Central memory CD4-positive, alpha-beta T cell (primary cell): Measurements from ENCODE around the gene DNASE1L2.
A peak's percentile ranks its signal among the peaks of the same experiment; 100 is the strongest.
"Not testable (repeated sequence)": the region's sequence is repeated elsewhere in the genome, so short reads cannot be mapped to it uniquely, and the experiment has no call there.

Experiments
- DNase-seq: peaks from one replicate; pipeline ENCODE4 v3.0.0; 2022

Gene DNASE1L2

DNA sequence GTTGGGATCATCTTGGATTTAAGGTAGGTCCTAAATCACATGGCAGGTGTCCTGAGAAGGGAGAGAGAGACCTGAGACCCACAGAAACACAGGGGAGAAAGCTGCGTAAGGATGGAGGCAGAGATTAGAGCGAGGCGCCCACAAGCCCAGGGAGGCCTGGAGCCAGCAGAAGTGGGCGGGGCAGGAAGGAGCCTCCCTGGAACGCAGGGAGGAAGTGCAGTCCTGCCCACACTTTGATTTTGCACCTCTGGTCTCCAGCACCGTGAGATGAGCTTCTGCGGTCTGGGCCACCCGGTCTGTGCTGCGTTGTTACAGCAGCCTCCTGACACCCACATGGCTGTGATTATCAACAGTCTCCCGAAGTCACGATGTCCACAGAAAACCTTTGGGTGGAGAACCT is 6.4 kb downstream of the DNASE1L2 start:
- DNase-seq: no peak

DNA sequence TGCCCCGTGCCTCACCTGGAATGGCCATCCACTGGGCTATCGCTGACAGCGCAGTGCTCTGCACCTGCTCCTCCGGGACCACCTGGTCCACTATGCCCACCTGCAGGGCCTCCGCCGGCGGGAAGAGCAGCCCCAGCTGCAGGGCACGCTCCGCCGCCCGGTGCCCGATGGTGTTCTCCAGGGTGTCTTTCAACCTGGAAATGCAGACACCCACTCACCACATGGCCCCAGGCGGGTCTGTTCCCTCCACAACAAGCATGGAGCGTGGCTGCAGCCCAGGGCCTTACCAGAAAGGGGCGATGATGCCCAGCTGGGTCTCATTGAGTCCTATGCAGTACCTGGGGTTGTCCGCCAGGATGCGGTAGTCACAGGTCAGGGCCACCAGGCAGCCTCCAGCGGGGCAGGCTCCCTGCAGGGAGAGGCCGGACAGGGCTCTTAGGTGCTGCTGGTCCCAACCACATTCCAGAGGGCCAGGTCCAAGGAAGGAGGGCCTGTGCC is 6.8 kb downstream of the DNASE1L2 start:
- DNase-seq: no peak

DNA sequence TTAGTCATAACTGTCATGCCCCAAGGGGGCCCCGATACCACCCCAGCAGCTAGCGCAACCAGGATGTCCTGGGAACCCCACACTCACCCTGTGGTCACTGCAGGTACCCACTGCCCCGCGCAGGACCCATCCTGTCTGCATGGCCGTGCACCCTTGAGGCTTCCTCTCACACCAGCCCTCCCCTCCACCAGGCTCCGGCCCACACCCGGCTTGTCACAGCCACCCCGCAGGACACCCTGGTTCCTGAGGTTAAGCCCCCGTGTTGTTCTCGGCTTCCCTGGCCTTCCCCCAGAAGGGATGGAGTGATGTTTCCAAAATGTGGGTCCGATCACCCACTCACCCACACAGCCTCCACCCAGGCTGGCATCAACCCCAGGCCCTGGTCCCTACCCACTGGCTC is 7.5 kb downstream of the DNASE1L2 start:
- DNase-seq: no peak

DNA sequence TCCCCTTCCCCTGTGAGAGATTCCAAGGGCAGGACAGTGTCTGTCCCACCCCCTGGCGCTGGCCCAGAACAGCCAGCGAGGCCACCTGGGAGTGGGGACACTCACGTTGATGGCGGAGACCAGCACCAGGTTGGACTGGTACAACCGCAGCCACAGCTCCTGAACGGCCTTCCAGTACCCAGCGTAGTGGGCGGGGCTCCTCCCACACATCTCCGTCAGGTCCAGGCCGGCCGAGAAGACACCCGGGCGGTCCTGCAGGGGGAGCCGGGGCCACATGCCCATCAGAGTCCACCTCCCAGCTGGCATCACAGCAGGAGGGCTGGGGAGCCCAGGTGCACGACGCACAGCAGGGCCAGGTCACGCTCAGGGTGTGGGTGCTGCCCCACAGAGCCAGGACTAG is 8.1 kb downstream of the DNASE1L2 start:
- DNase-seq: no peak

DNA sequence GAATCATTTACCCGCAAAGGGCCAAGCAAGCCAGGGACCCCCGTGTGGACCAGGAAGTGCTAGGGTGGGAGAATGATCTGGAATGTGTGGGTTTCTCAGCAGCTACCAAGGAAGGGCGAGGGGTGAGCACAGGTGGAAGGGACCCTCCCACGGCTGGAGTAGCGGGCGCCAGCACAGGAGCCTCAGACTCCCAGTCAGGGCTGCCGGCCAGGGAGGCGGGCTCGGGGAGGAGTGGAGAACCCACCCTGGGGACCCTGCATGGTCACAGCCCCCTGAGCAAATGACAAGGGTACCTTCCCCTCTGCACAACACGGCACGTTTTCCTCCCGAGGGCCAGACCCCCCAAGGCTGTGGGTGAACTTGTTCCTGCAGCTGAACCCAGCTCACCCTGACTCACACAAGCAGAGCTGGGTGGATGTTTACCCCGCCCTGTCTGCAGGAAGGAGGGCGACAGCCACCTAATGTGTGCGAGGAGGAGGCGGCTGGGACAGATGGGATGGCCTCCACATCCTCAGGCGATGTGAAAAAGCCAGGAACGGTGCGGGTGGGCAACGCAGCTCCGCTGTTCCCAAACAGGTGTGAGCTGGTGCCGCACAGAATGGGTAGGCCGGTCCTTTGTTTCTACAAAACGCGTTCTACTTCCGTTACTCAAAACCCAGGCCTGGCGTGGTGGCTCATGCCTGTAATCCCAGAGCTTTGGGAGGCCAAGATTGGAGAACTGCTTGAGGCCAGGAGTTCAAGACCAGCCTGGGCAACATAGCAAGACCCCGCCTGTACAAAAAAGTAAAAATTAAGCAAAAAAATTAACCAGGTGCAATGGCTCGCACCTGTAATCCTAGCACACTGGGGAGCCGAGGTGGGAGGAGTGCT is 8.9 kb downstream of the DNASE1L2 start:
- no peak for DNase-seq

DNA sequence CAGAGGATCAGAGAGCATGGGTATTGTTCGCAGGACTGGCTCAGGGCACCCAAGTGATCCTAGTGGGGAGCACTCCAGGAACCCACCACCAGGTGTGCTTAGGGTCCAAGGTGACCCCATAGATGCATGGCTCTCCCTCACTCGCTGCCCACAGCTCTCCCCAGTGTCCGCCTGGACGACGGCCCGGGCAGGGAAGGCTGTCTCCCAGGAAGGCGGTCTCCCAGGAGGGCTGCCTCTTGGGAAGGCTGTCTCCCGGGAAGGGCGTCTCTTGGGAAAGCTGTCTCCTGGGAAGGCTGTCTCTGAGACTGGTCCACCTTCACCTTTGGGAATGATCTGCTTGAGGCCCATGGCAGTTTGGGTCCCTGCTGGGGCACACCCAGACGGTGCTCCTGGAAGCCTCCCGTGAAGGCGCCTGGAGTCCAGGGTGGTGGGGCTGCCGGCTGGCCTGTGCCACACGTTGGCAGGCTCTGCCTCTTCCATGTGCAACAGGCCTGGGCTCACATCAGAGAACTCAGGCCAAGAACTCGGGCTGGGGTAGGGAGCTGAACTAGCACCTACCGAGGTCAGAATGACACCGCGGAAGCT is 10.1 kb downstream of the DNASE1L2 start:
- DNase-seq: no peak

DNA sequence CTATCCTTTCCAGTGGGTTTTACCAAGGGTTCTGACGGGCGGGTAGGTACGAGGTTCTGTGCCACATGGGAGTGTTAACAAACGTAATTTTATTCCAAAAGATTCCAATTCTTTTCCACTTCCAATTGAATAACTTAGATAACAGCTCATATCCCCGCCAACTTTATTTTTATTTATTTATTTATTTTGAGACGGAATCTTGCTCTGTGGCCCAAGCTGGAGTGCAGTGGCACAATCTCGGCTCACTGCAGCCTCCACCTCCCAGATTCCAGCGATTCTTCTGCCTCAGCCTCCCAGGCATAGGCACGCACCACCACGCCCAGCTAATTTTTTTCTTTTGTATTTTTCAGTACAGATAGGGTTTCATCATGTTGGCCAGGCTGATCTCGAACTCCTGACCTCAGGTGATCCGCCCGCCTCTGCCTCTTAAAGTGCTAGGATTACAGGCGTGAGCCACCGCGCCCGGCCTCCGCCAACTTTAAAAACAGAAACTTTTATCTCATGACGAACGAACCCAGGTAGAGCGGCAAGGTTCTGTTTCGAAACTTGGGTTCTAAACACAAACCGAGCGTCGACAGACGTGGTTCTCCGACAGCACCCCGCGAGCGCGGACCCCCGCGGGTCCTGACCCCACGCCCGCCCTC is 14.5 kb downstream of the DNASE1L2 start:
- DNase-seq: peak; percentile 32

DNA sequence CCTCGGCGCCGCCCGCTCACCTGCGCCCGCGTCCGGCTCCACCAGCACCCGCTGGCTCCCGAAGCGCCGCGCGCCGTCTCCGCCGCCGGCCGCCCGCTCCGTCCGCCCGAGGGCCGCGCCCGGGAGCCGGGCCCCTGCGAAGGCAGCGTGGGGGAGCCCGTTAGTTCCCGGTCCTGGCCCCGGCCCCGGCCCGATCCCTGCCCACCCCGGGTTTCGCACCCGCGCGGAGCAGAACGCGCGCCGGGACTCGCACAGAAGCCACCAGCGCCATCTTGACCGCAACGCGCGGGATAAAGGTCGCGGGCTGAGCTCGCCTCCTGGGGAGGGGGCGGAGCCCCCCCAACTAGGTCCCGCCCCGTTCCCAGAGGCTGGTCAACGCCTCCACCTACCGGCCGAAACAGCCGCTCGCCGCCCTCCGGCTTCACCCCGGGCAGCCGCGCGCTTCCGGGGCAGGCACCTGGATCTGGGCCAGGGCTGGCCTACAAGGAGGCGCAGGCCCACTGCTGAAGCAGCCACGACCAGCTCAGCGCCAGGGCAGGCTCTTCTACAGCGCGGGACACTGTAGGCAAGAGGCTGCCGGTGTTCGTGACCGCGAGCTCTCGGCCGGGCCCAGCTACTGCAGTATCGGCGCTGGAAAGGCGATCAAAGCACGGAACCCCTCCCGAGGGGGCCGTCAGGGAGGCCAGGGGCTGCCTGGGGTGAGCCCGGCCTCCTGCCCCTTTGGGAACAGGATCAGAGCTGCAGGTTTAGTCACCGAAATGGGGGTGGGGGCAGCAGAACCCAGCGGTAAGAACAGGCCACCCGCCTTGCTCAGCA is 15.3 kb downstream of the DNASE1L2 start, which contains the start of gene ECI1:
ECI1 (minus strand) TSS at position 292 of the 816 bp plus-strand sequence; CDS start at position 271, 21 bp downstream.
- peak; percentile 64 for DNase-seq

DNA sequence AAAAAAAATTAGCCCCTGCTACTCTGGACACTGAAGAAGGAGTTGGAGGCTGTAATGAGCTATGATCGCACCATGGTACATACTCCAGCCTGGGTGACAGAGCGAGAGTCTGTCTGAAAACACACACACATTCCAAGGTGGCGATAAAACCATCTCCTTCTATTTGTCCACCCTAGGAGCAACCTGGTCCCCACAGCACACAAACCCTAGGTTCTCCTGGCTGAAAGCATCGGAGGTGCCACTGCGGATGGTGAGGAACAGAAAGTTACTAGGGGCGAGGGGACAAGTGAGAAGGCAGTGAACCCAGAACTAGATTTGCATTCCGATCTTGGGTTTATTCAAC is 16.5 kb downstream of the DNASE1L2 start:
- DNase-seq: no peak

DNA sequence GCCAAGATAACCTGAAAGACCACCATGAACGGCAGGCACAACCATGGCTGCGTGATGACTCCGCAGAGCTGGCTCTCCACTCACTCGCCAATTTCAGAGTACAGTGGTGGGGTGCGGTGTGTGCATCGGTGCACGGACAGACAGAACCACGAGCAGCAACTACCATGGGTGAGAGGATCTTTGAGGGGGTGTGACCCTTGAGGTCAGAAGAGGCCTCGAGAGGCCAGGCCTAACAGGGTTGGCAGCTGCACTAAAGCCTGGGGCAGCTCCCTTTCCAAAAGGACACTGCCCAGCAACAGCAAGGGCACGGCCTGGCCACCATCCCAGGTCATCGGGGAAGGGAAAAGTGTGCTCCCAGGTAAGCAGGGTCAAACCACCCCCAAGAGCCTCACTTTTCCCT is 17.0 kb downstream of the DNASE1L2 start:
- DNase-seq: no peak

DNA sequence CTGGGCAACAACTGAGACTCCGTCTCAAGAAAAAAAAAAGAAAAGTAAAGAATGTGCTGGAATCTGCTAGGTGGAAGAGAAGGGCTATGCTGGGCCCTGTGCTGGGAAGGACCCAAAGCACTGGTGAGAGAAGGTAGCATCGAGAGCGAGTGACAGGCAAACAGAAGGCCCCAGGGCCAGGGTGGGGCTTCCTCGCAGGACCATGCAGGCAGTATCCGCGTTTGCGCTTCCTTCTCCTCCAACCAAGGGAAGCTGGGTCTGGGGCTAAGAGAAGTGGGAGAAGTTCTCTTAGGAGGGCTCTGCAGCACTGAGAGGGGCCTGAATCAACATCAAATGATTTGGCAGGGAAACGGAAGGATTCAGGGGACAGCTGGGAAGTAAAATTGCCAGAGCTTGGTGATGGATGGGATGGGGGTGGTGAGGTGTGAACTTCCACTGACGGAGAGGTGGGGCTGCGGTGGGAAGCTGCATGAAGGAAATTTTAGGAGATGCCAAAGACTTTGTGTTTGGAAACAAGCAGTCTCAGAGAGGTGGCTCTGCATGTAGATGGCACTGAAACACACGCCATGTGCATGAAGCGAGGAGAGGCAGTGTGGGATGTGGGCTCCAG is 20.4 kb downstream of the DNASE1L2 start:
- no peak for DNase-seq

DNA sequence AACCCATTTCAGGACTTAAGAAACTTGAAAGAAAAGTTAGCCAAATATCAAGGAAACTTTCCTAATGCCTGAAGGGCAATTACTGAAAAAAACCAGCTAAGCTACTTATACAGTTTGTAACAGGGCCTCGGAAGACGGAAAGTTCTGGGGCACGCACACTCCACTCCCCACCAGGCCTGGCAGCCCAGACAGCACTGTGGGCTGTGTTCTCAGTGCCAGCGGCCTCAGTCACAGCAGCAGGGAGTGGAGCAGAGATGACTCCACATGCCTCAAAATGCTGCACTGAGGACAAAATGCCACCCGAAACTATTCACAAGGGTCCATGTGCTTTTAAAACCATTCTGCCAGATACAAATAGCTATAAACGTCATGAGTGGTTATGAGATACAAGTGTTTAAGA is 21.5 kb downstream of the DNASE1L2 start:
- DNase-seq: no peak

DNA sequence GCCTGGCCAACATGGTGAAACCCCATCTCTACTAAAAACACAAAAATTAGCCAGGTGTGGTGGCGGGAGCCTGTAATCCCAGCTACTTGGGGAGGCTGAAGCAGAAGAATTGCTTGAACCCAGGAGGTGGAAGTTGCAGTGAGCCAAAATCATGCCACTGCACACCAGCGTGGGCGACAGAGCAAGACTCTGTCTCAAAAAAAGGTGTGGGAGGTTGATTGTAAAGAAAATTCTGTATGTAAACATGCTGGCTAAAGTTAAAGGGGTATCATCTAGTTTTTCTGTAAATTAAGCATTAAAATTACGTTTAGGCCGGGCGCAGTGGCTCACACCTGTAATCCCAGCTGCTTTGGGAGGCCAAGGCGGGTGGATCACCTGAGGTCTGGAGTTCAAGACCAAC is 22.3 kb downstream of the DNASE1L2 start:
- not testable (repeated sequence) for DNase-seq

DNA sequence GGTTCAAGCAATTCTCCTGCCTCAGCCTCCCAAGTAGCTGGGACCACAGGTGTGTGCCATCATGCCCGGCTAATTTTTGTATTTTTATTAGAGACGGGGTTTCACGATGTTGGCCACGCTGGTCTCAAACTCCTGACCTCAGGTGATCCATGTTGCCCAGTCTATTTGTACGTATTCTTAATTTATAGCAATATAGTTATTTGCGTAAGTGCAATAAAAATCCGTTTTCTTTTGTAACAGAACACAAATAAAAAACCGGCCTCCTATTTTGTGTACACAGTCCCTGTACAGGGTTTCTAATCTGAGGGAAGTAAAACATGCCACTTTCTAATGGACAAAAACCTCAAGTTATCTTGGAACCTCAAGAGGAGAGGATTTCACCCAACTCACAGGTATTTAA is 24.0 kb downstream of the DNASE1L2 start:
- DNase-seq: no peak

DNA sequence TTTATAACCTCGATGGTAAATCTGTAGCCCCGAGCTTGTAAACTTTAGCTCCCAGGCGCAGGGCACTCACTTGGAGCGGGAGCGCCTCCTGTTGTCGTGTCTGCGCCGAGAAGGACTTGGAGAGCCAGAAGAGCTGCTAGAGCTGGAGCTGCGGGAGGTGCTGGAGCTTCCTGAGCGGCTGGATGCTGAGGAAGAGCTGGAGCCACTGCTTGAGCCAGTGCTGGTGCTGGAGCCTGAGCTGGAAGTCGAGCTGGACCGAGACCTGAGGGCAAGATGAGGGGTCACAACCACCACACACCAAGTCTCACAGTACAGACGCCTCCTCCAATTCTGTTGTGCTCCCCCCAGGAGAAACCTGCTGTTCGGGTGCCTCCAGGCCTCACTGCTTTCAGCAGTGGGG is 26.8 kb downstream of the DNASE1L2 start:
- DNase-seq: not testable (repeated sequence)

DNA sequence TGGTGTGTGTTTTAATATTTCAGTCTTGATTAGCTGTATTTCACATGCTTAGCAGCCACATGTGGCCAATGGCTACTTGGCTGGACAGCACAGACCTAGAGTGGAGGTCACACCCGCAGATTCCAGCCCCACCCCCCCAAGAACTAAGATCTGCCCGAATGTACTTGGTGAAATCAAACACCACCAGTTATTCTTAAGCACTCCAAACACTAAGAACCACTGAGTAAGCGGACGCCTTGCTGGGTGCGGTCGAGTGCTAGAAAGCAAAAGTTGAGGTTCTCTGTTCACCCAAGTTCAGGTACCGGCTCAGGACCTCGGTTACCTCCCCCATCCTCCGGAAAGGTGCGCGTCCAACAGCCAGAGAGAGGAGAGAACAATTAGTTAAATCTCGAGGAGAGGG is 30.6 kb downstream of the DNASE1L2 start:
- not testable (repeated sequence) for DNase-seq

DNA sequence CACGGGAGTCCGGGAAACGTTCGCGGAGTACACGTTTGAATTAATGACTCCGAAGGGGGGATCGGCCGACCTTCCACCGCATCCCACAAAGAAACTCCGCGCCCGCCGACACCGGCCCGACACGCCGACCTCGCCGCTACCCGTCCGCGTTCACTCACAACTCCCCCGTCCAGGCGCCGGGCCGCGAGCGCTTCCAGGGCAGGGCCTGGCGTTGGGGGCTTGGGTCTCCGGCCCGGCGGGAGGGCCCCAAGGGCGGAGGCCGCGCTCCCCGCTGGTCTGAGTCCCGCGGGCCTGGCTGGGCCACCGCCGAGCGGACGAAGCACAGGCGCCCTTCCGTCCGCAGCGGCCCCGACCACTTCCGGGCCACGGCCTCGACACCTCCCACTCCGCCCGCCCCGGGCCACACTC is 31.3 kb downstream of the DNASE1L2 start:
- not testable (repeated sequence) for DNase-seq

DNA sequence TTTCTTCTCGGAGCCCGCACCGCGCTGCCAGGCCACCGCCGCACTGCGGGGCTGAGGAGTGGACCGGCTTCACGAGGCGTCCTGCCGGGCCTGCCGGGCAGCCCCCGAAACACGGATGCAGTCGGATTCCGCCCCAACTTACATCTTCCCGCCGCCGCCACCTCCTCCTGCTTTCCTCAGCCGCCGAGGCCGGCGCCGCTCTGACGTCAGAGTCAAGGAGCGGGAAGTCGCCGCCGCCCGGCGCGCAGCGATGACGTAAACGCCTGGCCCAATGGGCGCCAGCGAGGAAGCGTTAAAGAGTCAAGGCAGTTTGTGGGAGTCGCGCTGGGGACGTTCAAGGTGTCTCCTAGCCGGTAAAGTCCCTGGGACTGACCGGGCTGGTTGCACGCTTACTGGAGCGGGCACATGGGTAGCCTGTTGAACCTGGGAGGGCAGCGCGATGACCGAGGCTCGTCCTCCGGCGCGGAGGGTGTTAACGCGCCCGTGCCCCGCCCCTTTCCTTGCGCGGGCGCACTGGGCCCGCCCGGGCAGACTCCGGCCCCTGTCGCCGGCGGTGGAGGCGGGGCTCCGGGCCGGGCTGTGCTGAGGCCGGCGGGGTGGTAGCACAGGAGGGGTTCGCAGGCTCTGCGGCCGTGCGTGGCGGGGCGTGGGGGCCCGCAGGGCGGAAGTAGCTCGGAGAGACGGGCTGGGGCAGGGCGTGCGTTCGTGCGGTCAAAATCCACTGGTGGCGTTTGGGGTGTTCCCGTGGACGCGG is 31.8 kb downstream of the DNASE1L2 start, which contains the start of gene RNPS1:
RNPS1 (minus strand) TSS at position 214 of the 754 bp plus-strand sequence. CDS start 3,483 bp downstream, outside the sequence.
- DNase-seq: peak; percentile 95

DNA sequence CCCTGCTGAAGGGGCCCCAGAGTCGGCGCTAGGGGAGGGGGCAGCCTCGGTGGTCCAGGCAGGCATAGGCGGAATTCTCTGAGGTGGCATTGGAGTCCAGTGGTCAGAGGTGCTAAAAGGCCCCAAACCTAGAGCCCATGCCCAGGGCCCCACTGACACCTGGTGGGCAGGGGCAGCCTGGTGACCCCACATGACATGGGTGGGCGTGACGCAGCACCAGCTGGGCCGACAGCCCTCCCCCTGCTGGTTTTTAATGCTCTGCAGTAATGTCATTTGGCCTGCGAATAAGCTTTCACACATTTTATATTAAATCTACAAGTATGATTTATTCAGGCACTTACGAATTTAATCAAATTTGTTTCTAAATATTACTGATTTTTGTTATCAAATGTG is 33.8 kb downstream of the DNASE1L2 start:
- DNase-seq: no peak

DNA sequence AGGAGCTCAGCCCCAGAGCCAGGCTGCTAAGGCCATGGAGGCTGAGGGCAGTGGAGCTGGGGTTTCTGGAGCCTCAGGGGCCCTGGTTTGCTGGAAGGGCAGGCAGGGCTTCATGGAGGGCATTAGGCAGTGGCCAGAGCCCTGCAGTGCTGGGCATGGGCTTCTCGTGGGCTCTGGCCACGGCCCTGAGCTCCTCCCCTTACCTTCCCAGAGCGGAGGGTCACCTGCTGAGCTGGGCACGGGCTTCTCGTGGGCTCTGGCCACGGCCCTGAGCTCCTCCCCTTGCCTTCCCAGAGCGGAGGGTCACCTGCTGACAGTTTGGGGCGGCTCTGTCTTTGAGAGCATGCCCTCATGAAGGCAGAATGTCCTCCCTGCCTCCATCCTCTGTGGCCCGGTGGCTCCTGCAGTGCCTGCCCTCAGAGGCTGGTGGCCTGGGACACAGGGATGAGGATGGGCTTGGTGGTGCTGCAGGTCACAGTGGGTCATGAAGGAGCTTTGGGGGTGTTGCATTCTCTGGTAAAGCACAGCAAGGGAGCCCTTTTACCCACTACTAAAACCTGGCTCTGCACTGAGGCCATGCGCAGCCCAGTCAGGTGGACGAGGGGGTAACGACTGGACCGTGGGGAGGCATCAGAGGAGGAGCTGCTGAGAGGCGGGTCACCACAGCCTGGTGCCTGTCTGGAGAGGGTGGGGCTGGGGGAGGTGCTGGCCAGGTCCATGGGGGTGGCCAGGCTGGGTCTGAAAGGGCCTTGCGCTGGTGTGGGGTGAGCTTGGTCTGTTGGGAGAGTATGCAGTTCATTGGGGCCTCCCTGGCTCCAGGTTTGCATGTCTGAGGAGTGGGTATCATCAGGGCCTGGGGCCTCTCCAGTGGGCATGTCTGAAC is 34.6 kb downstream of the DNASE1L2 start:
- no peak for DNase-seq
